IMR-90 (cell line): ENCODE measurements around the gene ZBTB11.

Experiments
- BHLHE40 ChIP-seq: fragments of 150-350 bp; IDR thresholded peaks from 2 replicates; pipeline ENCODE4 v1.6.1; 2016; ENCODE audit warnings: mild to moderate bottlenecking, low read depth, low read length
- CEBPB ChIP-seq: IDR thresholded peaks from 2 replicates; pipeline ENCODE4 v1.6.1; 2012; ENCODE audit warnings: low read depth, low read length, improper control_type of control experiment
- CTCF ChIP-seq: conservative IDR thresholded peaks from 2 replicates; pipeline ENCODE4 v1.5.1; 2012; ENCODE audit warnings: mild to moderate bottlenecking, low read depth, low read length, improper control_type of control experiment
- FOS ChIP-seq: fragments of 150-350 bp; IDR thresholded peaks from 2 replicates; pipeline ENCODE4 v1.6.1; 2016; ENCODE audit warnings: low read depth, low read length
- MAZ ChIP-seq: IDR thresholded peaks from 2 replicates; pipeline ENCODE4 v1.6.1; 2012; ENCODE audit warnings: low read depth, mild to moderate bottlenecking, low read length, improper control_type of control experiment, moderate library complexity, borderline replicate concordance
- MXI1 ChIP-seq: IDR thresholded peaks from 2 replicates; pipeline ENCODE4 v1.6.1; 2012; ENCODE audit warnings: low read depth, mild to moderate bottlenecking, low read length, moderate library complexity, borderline replicate concordance
- NFE2L2 ChIP-seq: fragments of 150-350 bp; IDR thresholded peaks from 2 replicates; pipeline ENCODE4 v1.6.1; 2016; ENCODE audit warnings: low read depth, mild to moderate bottlenecking, low read length
- POLR2A ChIP-seq: IDR thresholded peaks from 2 replicates; pipeline ENCODE4 v1.6.1; 2012; ENCODE audit warnings: mild to moderate bottlenecking, low read depth, low read length
- RAD21 ChIP-seq: IDR thresholded peaks from 2 replicates; pipeline ENCODE4 v1.6.1; 2012; ENCODE audit warnings: low read length, improper control_type of control experiment
- RCOR1 ChIP-seq: IDR thresholded peaks from 2 replicates; pipeline ENCODE4 v1.6.1; 2012; ENCODE audit warnings: mild to moderate bottlenecking, low read length, improper control_type of control experiment; ENCODE audit not compliant: insufficient replicate concordance
- RFX5 ChIP-seq: IDR thresholded peaks from 2 replicates; pipeline ENCODE4 v1.8.0; 2012; ENCODE audit warnings: low read depth, mild to moderate bottlenecking, low read length, moderate library complexity
- SMC3 ChIP-seq: fragments of 150-350 bp; IDR thresholded peaks from 2 replicates; pipeline ENCODE4 v1.6.1; 2016; ENCODE audit warnings: low read depth, mild to moderate bottlenecking, antibody characterized with exemption, low read length, moderate library complexity
- USF2 ChIP-seq: fragments of 150-350 bp; IDR thresholded peaks from 2 replicates; pipeline ENCODE4 v1.6.1; 2017; ENCODE audit warnings: mild to moderate bottlenecking, antibody characterized with exemption, low read length, low read depth

DNA sequence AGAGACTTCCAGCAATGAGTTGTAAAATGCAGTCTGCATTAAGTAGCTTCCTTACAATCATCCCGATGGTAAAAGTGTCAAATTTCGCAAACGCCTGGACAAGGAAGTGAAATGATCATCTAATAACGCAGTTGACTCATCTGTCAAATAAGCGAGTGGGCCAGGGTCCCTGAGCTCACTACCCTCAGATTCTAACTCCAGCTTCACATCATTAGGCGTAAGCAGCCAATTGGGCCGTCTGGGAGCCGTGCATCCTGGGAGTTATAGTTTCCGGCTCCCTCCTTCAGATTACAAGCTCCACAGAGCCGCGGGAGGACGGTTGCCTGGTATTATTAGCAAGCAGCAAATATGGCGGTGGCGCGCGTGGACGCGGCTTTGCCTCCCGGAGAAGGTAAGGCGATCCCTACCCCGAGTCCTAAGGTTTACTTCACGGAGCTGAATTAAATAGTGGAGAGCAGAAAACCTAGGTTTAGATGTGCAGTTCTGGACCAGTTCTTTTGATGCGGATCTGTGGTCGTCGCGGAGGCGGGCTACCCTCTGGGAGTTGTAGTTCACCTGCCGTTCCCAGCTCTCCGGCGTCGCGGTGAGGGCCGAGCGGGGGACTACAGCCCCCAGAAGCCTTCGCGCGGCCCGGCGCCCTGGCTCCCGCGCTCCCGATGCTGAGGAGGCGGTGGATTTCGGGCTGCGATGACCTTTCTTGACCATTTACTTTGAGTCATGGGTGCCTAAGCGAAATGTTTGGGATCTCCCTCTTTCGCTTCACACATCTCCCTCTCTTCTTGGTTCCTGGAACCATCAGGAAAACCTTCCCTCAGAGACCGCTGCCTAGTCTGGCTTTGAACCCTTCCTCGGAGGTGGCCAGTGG lies 47.6 kb upstream of the ZBTB11 start, which contains the start of gene CEP97:
- no peak for TF ChIP-seq RCOR1
- TF ChIP-seq CTCF, result no peak
- TF ChIP-seq CEBPB, result no peak
- TF ChIP-seq FOS, result no peak
- TF ChIP-seq POLR2A, result no peak
- no peak for TF ChIP-seq USF2
- 0 out of 2 replicates have a peak, but pooled peaks have one; percentile 0 for TF ChIP-seq RAD21
- TF ChIP-seq NFE2L2, result no peak
- peak; percentile 57 for TF ChIP-seq MAZ
- TF ChIP-seq MXI1, result peak; percentile 66; the same call in 1 of the 2 replicates
- no peak for TF ChIP-seq BHLHE40
- TF ChIP-seq RFX5, result no peak
- TF ChIP-seq SMC3, result no peak
